Neural cell (in vitro differentiated cells): ENCODE data around the gene LRIG1.

Experiments used
- CTCF ChIP-seq: fragments of 450-650 bp; IDR thresholded peaks from 2 replicates; pipeline ENCODE4 v1.5.1; 2014; ENCODE audit warnings: antibody characterized with exemption, mild to moderate bottlenecking, moderate library complexity; ENCODE audit not compliant: poor library complexity, severe bottlenecking
- EZH2 ChIP-seq: fragments of 200-600, 300-800 bp; shearing (Covaris generic), sonication (generic); IDR thresholded peaks from 2 replicates; pipeline ENCODE4 v1.6.1; 2014; ENCODE audit warnings: antibody characterized with exemption, low read length, borderline replicate concordance, mild to moderate bottlenecking; ENCODE audit not compliant: insufficient read depth, poor library complexity, severe bottlenecking
- MXI1 ChIP-seq: fragments of 450-650 bp; conservative IDR thresholded peaks from 2 replicates; pipeline ENCODE4 v1.6.1; 2014; ENCODE audit warnings: antibody characterized with exemption, mild to moderate bottlenecking; ENCODE audit not compliant: poor library complexity, severe bottlenecking
- POLR2AphosphoS5 ChIP-seq: IDR thresholded peaks from 2 replicates; pipeline ENCODE4 v1.6.1; 2012
- REST ChIP-seq: IDR thresholded peaks from 2 replicates; pipeline ENCODE4 v1.6.1; 2012; ENCODE audit warnings: borderline replicate concordance
- SMC3 ChIP-seq: fragments of 450-650 bp; conservative IDR thresholded peaks from 2 replicates; pipeline ENCODE4 v1.6.1; 2014; ENCODE audit warnings: antibody characterized with exemption, mild to moderate bottlenecking, moderate library complexity; ENCODE audit not compliant: poor library complexity
- TAF1 ChIP-seq: IDR thresholded peaks from 2 replicates; pipeline ENCODE4 v1.6.1; 2012; ENCODE audit warnings: low read depth

GRCh38 chr3:66476852-66477381 is 23.9 kb downstream of the LRIG1 start:
- no peak for TF ChIP-seq EZH2
- TF ChIP-seq CTCF: no peak
- no peak for TF ChIP-seq POLR2AphosphoS5
- no peak for TF ChIP-seq TAF1
- no peak for TF ChIP-seq REST
- no peak for TF ChIP-seq SMC3
- TF ChIP-seq MXI1: no peak
